Measurements from ENCODE around the gene ANXA10. TPM values are rescaled to one million over a fixed set of nuclear protein-coding genes. Genes with fewer than 3 reads are reported as not detected.

The ANXA10 gene
- total and polyA plus RNA-seq, 2 of the 4 experiments (the other 2 are of a cell fraction) = 0.44 to 0.72 TPM

DNA sequence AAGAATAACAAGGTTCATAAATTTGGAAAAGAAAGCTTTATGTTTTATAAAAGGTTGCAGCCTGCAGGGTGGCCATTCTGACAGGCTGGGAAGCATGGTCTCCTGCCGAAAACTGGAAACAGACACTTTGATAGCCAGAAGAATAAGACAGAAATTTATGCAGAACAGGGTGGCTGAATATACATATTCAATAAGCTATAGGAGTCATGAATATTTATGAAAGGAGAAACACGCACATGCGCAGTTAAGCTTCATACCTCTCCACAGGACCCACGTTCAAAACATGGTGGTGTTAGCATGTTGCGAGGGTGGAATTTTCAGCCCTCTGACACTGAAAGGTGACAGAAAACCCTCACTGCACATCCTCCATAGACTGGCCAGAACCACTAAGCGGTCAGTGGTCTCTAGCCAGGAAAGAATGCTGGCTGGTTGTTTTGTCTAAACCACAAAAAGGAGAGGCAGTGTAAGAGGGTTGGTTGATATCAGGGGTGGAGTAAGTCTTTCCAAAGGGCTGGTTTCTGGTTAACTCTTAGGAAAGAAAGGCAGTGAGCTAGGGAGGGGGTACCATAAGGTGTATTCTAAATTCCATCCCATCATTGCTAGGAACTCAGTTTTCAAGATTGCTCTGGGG lies 58.2 kb downstream of the ANXA10 start:
- TF ChIP-seq NFE2L2 (IDR thresholded peaks at IDR 0.05; ENCODE audit: low read depth, low read length) = no peak
- no peak for TF ChIP-seq RCOR1 (IDR thresholded peaks at IDR 0.05; ENCODE audit: insufficient replicate concordance, low read length)
- TF ChIP-seq CEBPB (IDR thresholded peaks at IDR 0.05; ENCODE audit: low read depth, low read length) = no peak
- no peak for TF ChIP-seq RFX5 (IDR thresholded peaks at IDR 0.05; ENCODE audit: low read depth, low read length)
- TF ChIP-seq SMC3 (IDR thresholded peaks at IDR 0.05; ENCODE audit: low read depth, low read length) = no peak
- TF ChIP-seq MAFK (IDR thresholded peaks at IDR 0.05; ENCODE audit: low read depth, low read length) = no peak
- TF ChIP-seq, protein P1, sequence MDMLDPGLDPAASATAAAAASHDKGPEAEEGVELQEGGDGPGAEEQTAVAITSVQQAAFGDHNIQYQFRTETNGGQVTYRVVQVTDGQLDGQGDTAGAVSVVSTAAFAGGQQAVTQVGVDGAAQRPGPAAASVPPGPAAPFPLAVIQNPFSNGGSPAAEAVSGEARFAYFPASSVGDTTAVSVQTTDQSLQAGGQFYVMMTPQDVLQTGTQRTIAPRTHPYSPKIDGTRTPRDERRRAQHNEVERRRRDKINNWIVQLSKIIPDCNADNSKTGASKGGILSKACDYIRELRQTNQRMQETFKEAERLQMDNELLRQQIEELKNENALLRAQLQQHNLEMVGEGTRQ (IDR thresholded peaks at IDR 0.05; ENCODE audit: low read depth, low read length) = no peak
- Histone ChIP-seq H2BK5ac (ENCODE audit: low read depth, low read length, poor library complexity, severe bottlenecking) (no peak overlapping the region), H2AK5ac (ENCODE audit: low read depth, low read length) (no peak overlapping the region), H4K91ac (ENCODE audit: insufficient read depth, low read depth, low read length) (no peak overlapping the region), H3K23ac (ENCODE audit: low read depth, low read length) (no peak overlapping the region), H3K4me3 (ENCODE audit: insufficient read depth, low read depth, low read length) (no peak overlapping the region), H4K5ac (ENCODE audit: low read depth, low read length) (no peak overlapping the region), H3K36me3 (ENCODE audit: control insufficient read depth, insufficient read depth, low read length) (no peaks in the 10 kb centered on the region), H3K27me3 (ENCODE audit: control insufficient read depth, insufficient read depth, low read length) (no peaks in the 10 kb centered on the region), H3K9me1 (ENCODE audit: insufficient read depth, low read length) (peaks cover 2% of the 10 kb centered on the region; the same call in 1 of the 2 replicates), H2AK9ac (replicated peaks; ENCODE audit: low read depth, low read length, poor library complexity) (no peak overlapping the region), H3K18ac (ENCODE audit: low read depth, low read length) (no peak overlapping the region), H3K9ac (ENCODE audit: low read depth, low read length) (no peak overlapping the region), H4K20me1 (ENCODE audit: insufficient read depth, low read length) (no peaks in the 10 kb centered on the region), H3K56ac (ENCODE audit: extremely low read depth, insufficient read depth, low read length) (no peak overlapping the region), H4K8ac (ENCODE audit: low read depth in 2 of 2, low read length in 2 of 2) (no peak overlapping the region), H3K27ac (ENCODE audit: insufficient read depth, low read length) (no peak overlapping the region), H3K4me1 (ENCODE audit: control insufficient read depth, insufficient read depth, low read length) (no peaks in the 10 kb centered on the region), H3K14ac (replicated peaks; ENCODE audit: low read depth, low read length) (no peak overlapping the region), H3K4me2 (ENCODE audit: low read depth, low read length) (no peak overlapping the region), H2BK20ac (ENCODE audit: low read depth, low read length) (no peak overlapping the region), H3K79me1 (ENCODE audit: low read depth in 1 of 2, low read length in 2 of 2) (no peaks in the 10 kb centered on the region), H2BK120ac (ENCODE audit: low read depth, low read length) (no peak overlapping the region), H2AFZ (replicated peaks; ENCODE audit: low read length, poor library complexity) (no peak overlapping the region), H3K9me3 (ENCODE audit: control insufficient read depth, insufficient read depth, low read length) (no peaks in the 10 kb centered on the region), H3K4ac (ENCODE audit: low read depth, low read length) (no peak overlapping the region), H2BK15ac (ENCODE audit: low read depth, low read length) (no peak overlapping the region)
- no CpG with 5 or more reads among the region's 6 CpGs for WGBS, 2 experiments (ENCODE audit: extremely low coverage in 2 of 2, insufficient read length in 1 of 2)
- no peak for ATAC-seq (ENCODE audit: low read depth)
- no peak for DNase-seq
- CTCF ChIA-PET = interaction anchor here (0.6 kb wide), 1 partner anchor 675 kb away, joined by 4 read pairs; no protein-coding TSS in a partner anchor
- BruUV-seq (replicated peaks) = no TSS peak
- in situ Hi-C loops (cut with MboI; ENCODE audit: low sequenced_read_pairs) = no loop called here
- POLR2A ChIA-PET (ENCODE audit: unreplicated experiment) = no interaction called here
- dilution Hi-C loops (cut with HindIII; ENCODE audit: low sequenced_read_pairs, unreplicated experiment) = no loop called here
- intact Hi-C loops (cut with micrococcal nuclease) = loop anchor here (5.0 to 10.0 kb wide), 2 partner anchors 526 to 1983 kb away; no protein-coding TSS in a partner anchor
